Stimulated activated CD4-positive, alpha-beta T cell treated with anti-CD3 and anti-CD28 coated beads, TNF-alpha, amount 100 ng/mL, for 1 hour (primary cell): ENCODE data around the gene GTF2IRD1.
"Not testable (repeated sequence)": the region's sequence is repeated elsewhere in the genome, so short reads cannot be mapped to it uniquely, and the experiment has no call there.

Experiments used
- DNase-seq, 3 donors: peaks; one replicate each; pipeline ENCODE4 v3.0.0-alpha.2; 2020; ENCODE audit warnings: low read depth in 3 of 3, low spot score in 1 of 3

GTF2IRD1 gene

GRCh38 chr7:74430961-74431466, 22.7 kb upstream of the GTF2IRD1 start:
- no peak for DNase-seq

- not testable (repeated sequence) for DNase-seq
Observed at GRCh38 chr7:74437291-74437571, 16.5 kb upstream of the GTF2IRD1 start.

GRCh38 chr7:74438327-74438726, 15.4 kb upstream of the GTF2IRD1 start:
- DNase-seq, result no peak

- no peak for DNase-seq
Observed at GRCh38 chr7:74439541-74439940, 14.2 kb upstream of the GTF2IRD1 start.

GRCh38 chr7:74440143-74440542, 13.6 kb upstream of the GTF2IRD1 start:
- DNase-seq, result not testable (repeated sequence)

GRCh38 chr7:74441801-74442200, 11.9 kb upstream of the GTF2IRD1 start:
- DNase-seq, result no peak

- DNase-seq, result no peak
Observed at GRCh38 chr7:74443543-74444247, 10.0 kb upstream of the GTF2IRD1 start.

GRCh38 chr7:74449144-74449543, 4.6 kb upstream of the GTF2IRD1 start:
- no peak for DNase-seq

GRCh38 chr7:74449809-74450397, 3.8 kb upstream of the GTF2IRD1 start:
- DNase-seq, result peak; percentile 33 to 43 (median 41)

- peak in 1 of 3 donors; percentile 22 for DNase-seq
Observed at GRCh38 chr7:74452748-74453321, 871 bp upstream of the GTF2IRD1 start.

- DNase-seq, result peak in 1 of 3 donors; percentile 3
Observed at GRCh38 chr7:74454021-74454924, 567 bp downstream of the GTF2IRD1 start.

- DNase-seq, result no peak
Observed at GRCh38 chr7:74454925-74455288, 1.2 kb downstream of the GTF2IRD1 start.

- DNase-seq, result no peak
Observed at GRCh38 chr7:74455291-74455804, 1.6 kb downstream of the GTF2IRD1 start.

GRCh38 chr7:74455928-74456327, 2.2 kb downstream of the GTF2IRD1 start:
- DNase-seq, result no peak

GRCh38 chr7:74457007-74457406, 3.3 kb downstream of the GTF2IRD1 start:
- no peak for DNase-seq

- DNase-seq, result no peak
Observed at GRCh38 chr7:74461970-74462706, 8.4 kb downstream of the GTF2IRD1 start.

GRCh38 chr7:74462707-74463100, 9.0 kb downstream of the GTF2IRD1 start:
- DNase-seq, result no peak

- no peak for DNase-seq
Observed at GRCh38 chr7:74464931-74465886, 11.5 kb downstream of the GTF2IRD1 start.

- DNase-seq, result no peak
Observed at GRCh38 chr7:74466196-74466813, 12.6 kb downstream of the GTF2IRD1 start.
